AG04449 (cell line): ENCODE results near the gene KCNE4.

Source experiments
- CTCF ChIA-PET: fragments of 350-600 bp; formaldehyde crosslinking; extraction: SDS; loops from one replicate; lab custom pipeline; 2021; ENCODE audit warnings: antibody characterized with exemption; lab: Yijun Ruan, JAX
- POLR2A ChIA-PET: fragments of 400-600, 350-600 bp; formaldehyde crosslinking; extraction: SDS; loops from one replicate; lab custom pipeline; 2020; ENCODE audit warnings: antibody characterized with exemption, inconsistent platforms; lab: Yijun Ruan, JAX
- DNase-seq: peaks from one replicate; pipeline ENCODE4 v3.0.0-alpha.2; 2010; ENCODE audit warnings: low read depth, low spot score
- H3K4me3 ChIP-seq: 2 replicates; pipeline ENCODE4 v1.5.1; 2011; ENCODE audit warnings: low read depth, mild to moderate bottlenecking, control low read depth, low read length
- TF ChIP-seq, protein P1 (sequence below): IDR thresholded peaks from one replicate; pipeline ENCODE4 v1.5.1; 2011; ENCODE audit warnings: mild to moderate bottlenecking, moderate library complexity, low read length, control low read depth, inconsistent platforms; ENCODE audit not compliant: insufficient read depth; ENCODE audit errors: missing control alignments

Gene KCNE4

DNA sequence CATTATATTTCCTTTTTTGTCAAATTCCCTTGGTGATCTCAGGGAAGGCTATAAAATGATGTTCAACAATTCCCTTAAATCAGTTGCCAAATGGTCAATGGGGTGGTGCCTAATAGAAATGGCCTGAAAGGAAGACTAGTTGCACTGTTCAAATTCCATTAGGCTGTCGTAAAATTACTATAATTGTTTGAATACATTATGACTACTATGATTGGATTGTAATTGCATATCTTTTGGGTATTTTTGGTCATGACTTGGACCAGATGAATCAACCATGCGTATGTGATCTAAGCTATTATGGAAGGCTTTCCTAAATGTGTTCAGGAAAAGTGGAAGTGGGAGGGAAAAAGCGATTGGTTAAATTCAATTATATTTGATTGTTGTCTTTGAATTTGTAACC lies 41.3 kb upstream of the KCNE4 start:
- CTCF ChIA-PET = no interaction called here
- peak; percentile 91 for DNase-seq
- TF ChIP-seq, protein P1, sequence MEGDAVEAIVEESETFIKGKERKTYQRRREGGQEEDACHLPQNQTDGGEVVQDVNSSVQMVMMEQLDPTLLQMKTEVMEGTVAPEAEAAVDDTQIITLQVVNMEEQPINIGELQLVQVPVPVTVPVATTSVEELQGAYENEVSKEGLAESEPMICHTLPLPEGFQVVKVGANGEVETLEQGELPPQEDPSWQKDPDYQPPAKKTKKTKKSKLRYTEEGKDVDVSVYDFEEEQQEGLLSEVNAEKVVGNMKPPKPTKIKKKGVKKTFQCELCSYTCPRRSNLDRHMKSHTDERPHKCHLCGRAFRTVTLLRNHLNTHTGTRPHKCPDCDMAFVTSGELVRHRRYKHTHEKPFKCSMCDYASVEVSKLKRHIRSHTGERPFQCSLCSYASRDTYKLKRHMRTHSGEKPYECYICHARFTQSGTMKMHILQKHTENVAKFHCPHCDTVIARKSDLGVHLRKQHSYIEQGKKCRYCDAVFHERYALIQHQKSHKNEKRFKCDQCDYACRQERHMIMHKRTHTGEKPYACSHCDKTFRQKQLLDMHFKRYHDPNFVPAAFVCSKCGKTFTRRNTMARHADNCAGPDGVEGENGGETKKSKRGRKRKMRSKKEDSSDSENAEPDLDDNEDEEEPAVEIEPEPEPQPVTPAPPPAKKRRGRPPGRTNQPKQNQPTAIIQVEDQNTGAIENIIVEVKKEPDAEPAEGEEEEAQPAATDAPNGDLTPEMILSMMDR = no peak

DNA sequence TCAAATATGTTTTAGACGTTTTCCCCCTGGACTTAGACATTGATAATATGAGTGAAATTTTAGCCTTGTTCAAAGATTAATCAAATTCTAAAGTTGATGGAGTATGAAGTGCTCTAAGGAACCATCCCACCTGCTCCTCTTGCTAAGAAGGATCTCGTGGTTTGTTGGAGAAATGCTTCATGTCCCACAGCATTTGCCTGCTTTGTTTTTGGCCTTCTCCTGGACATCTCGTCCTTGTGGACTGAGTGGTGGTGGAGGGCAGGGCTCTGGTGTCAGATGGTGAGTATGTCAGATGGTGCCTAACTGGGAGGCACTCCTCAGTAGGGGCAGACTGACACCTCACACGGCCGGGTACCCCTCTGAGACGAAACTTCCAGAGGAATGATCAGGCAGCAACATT lies 39.7 kb upstream of the KCNE4 start:
- no peak overlapping the region for H3K4me3 ChIP-seq
- no peak for DNase-seq
- POLR2A ChIA-PET = no interaction called here
- TF ChIP-seq, protein P1 = no peak
- CTCF ChIA-PET = interaction anchor here (1.1 kb wide), 1 partner anchor 14 kb away, joined by 5 read pairs; no protein-coding TSS in a partner anchor

More for the DNA sequence above, 41.3 kb upstream of the KCNE4 start:
- H3K4me3 ChIP-seq = no peak overlapping the region
- POLR2A ChIA-PET = interaction anchor here (1.0 to 1.4 kb wide), 2 partner anchors 17 to 36 kb away, joined by 3 to 7 read pairs; no protein-coding TSS in a partner anchor

DNA sequence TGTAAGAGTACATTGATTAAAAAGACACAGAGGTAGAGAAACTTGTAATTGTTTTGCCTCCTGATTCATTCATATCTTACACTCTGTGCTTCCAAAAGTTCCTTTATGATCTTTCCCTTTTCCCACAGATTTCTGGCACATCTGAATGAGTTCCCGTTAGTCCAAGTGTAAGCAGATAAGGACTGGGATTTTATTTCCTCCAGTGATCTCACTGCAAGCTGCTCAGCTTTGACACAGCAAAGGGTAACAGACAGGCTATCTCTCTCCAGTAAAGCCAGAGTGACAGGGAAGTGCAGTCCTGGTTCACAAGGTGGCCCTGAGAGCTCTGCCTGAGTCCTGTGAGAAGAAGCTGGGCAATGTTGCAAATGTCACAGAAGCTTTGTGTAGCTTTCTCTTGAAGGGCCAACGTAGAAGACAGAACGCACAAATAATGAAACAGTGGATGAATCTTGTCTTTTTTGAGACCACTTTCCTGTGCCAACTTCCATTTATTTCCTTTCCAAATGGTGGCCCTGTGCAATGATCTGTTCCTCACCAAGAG lies 32.5 kb upstream of the KCNE4 start:
- DNase-seq = no peak
- CTCF ChIA-PET = interaction anchor here (1.2 kb wide), 1 partner anchor 27 kb away, joined by 3 read pairs; no protein-coding TSS in a partner anchor
- POLR2A ChIA-PET = no interaction called here
- H3K4me3 ChIP-seq = no peak overlapping the region
- TF ChIP-seq, protein P1 = no peak

DNA sequence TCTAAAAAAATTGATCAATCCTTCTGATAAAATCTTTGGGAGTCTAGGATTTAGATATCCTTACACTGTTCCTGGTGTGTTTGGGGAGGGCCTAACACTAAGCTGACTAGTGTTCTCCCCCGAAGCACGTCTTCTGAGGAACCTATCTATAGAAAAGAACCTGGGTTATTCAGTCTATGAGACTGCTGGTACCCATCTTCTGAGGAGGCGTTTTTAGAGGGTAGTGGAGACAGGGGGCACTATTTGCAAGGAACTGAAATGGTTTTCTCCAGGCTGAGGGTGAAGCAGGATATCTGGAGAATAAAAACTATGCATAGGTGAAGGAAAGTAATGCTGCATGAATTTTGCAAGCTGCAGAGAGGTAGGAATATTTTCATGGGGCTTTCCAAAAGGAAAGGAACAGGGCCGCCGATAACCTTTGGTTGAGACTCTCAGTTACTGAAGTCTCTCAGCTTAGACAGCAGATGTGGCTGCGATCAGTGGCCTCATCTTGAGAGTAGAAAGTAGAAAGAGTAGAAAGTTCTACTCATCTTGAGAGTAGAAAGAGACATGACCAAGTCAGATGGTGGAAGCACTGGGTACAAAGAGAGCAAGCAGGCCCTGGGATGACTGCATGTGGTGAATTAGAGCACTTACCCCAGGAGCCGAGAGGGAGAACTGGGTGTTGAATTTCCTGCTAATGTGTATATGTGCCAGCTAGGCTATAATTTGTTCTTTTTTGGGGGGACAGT lies 31.8 kb upstream of the KCNE4 start:
- POLR2A ChIA-PET = no interaction called here
- no peak for DNase-seq
- TF ChIP-seq, protein P1 = no peak
- H3K4me3 ChIP-seq = no peak overlapping the region
- CTCF ChIA-PET = interaction anchor here (1.2 kb wide), 1 partner anchor 26 kb away, joined by 3 read pairs; no protein-coding TSS in a partner anchor

DNA sequence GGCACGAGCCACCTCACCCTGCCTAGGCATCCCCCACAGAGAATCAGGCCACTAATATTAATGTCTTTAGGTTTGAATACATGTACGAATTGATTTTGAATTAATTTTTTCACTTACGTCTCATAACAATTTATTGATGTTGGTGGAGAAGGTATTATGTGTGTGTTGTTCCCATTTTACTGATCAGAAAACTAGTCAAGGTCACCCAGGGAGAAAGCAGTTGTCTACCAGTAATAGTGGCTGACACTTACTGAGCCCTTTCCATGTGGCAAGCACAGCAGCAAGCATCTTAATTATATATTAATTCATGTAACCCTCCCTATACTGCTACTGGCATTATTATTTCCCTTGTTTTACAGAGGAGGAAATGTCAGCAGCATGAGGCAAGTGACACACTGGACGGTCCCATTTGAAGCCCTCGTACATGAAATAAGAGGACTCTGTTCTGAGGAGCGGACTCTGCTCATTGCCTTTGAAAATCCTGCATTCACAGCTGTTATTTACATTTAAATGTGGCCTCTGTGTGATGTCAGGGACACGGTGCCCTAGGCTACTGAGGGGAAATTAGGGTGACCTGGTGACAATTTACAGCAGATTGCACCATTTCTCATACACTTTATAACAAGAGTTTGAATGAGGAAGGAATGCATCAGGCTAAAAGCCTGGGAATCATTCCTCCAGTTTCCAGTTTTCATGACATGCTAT lies 30.9 kb upstream of the KCNE4 start:
- no peak overlapping the region for H3K4me3 ChIP-seq
- ChIA-PET POLR2A (no interaction called here), CTCF (no interaction called here)
- TF ChIP-seq, protein P1 = no peak
- DNase-seq = no peak
